ENCODE results near the gene CFI.

DNA sequence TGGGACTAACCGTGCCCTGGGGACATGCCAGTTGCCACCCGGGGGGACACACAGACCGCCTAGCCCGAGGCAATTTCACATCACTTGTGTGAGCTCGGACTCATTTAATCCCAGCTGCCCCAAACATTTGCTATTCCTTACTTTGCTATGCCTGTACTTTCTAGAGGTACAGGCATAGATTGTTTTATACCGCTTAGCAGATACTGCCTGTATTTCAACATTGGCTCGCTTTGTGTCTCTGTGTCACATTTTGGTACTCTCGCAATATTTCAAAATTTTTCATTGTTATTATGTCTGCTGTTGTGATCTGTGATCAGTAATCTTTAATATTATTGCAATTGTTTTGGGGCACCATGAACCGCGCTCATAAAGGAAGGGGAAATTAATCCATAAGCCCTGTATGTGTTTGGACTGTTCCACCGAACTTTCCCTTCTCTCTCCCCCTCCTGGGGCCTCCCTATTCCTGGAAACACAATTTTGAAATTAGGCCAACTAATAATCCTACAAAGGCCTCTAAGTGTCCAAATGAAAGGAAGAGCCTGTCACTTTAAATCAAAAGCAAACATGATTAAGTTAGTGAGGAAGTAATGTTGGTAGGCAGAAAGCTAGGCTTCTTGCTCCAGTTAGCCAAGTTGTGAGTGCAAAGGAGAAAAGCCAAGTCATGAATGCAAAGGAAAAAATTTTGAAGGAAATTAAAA, 98.0 kb downstream of the CFI start:
- TF ChIP-seq, protein P1, sequence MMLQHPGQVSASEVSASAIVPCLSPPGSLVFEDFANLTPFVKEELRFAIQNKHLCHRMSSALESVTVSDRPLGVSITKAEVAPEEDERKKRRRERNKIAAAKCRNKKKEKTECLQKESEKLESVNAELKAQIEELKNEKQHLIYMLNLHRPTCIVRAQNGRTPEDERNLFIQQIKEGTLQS (IDR thresholded peaks at IDR 0.05; ENCODE audit: insufficient read depth, low read depth, low read length) = no peak
- TF ChIP-seq, protein P2, sequence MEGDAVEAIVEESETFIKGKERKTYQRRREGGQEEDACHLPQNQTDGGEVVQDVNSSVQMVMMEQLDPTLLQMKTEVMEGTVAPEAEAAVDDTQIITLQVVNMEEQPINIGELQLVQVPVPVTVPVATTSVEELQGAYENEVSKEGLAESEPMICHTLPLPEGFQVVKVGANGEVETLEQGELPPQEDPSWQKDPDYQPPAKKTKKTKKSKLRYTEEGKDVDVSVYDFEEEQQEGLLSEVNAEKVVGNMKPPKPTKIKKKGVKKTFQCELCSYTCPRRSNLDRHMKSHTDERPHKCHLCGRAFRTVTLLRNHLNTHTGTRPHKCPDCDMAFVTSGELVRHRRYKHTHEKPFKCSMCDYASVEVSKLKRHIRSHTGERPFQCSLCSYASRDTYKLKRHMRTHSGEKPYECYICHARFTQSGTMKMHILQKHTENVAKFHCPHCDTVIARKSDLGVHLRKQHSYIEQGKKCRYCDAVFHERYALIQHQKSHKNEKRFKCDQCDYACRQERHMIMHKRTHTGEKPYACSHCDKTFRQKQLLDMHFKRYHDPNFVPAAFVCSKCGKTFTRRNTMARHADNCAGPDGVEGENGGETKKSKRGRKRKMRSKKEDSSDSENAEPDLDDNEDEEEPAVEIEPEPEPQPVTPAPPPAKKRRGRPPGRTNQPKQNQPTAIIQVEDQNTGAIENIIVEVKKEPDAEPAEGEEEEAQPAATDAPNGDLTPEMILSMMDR (IDR thresholded peaks at IDR 0.05; ENCODE audit: control extremely low read depth in 1 of 3, insufficient read depth in 1 of 3, low read depth in 1 of 3, low read length in 3 of 3) = no peak
- TF ChIP-seq TCF12 (IDR thresholded peaks at IDR 0.05; ENCODE audit: low read depth, low read length) = no peak
- no peak for TF ChIP-seq RBBP5 (IDR thresholded peaks at IDR 0.05; ENCODE audit: borderline replicate concordance, low read depth, low read length)
- no peak for TF ChIP-seq SRF (IDR thresholded peaks at IDR 0.05; ENCODE audit: low read depth, low read length)

All from H1 (cell line).